GM19438 (cell line): ENCODE data around the gene SARDH.
"Not testable (repeated sequence)": the region's sequence is repeated elsewhere in the genome, so short reads cannot be mapped to it uniquely, and the experiment has no call there.

Source experiments
- ATAC-seq: cut with Tn5 transposase; IDR thresholded peaks from one replicate; pipeline ENCODE4 v1.9.1; 2021; ENCODE audit warnings: low read depth; ENCODE audit not compliant: unreplicated experiment

SARDH gene

GRCh38 chr9:133761641-133762248 is 23.6 kb upstream of the SARDH start:
- ATAC-seq, result no peak

GRCh38 chr9:133760713-133761290 is 22.6 kb upstream of the SARDH start:
- ATAC-seq, result no peak

GRCh38 chr9:133759946-133760345 is 21.8 kb upstream of the SARDH start:
- ATAC-seq, result no peak

- ATAC-seq, result no peak
These were observed 21.2 kb upstream of the SARDH start for GRCh38 chr9:133759146-133759900.

- ATAC-seq, result no peak
These were observed 20.1 kb upstream of the SARDH start for GRCh38 chr9:133758228-133758627.

GRCh38 chr9:133754688-133755227 is 16.6 kb upstream of the SARDH start:
- no peak for ATAC-seq

- ATAC-seq, result no peak
These were observed 16.0 kb upstream of the SARDH start for GRCh38 chr9:133754187-133754586.

- ATAC-seq, result no peak
These were observed 14.7 kb upstream of the SARDH start for GRCh38 chr9:133752739-133753446.

GRCh38 chr9:133750982-133751649 is 13.0 kb upstream of the SARDH start:
- ATAC-seq, result no peak

- ATAC-seq, result no peak
These were observed 9.2 kb upstream of the SARDH start for GRCh38 chr9:133747309-133747708.

GRCh38 chr9:133744528-133744927 is 6.4 kb upstream of the SARDH start:
- not testable (repeated sequence) for ATAC-seq

- no peak for ATAC-seq
These were observed 4.8 kb upstream of the SARDH start for GRCh38 chr9:133742849-133743444.

GRCh38 chr9:133742251-133742650 is 4.1 kb upstream of the SARDH start:
- ATAC-seq, result no peak

- no peak for ATAC-seq
These were observed 3.6 kb upstream of the SARDH start for GRCh38 chr9:133741716-133742115.

GRCh38 chr9:133740911-133741310 is 2.8 kb upstream of the SARDH start:
- no peak for ATAC-seq

- ATAC-seq, result no peak
These were observed 1.5 kb upstream of the SARDH start for GRCh38 chr9:133739408-133740280.

GRCh38 chr9:133738640-133739225 is 581 bp upstream of the SARDH start:
- no peak for ATAC-seq

- no peak for ATAC-seq
These were observed 930 bp downstream of the SARDH start for GRCh38 chr9:133737071-133737773.
